SK-N-SH (cell line): ENCODE measurements around the gene TEAD4. TPM values are rescaled to one million over a fixed set of nuclear protein-coding genes. Genes with fewer than 3 reads are reported as not detected.

ENCODE experiments used
- CTCF ChIA-PET: fragments of 300-600, 350-600 bp; formaldehyde crosslinking; extraction: SDS; loops from one replicate; lab custom pipeline; 2021; lab: Yijun Ruan, JAX
- POLR2A ChIA-PET: fragments of 350-600 bp; sonication (Branson Sonifier 250); formaldehyde crosslinking; extraction: SDS; loops from one replicate; lab custom pipeline; 2020; ENCODE audit warnings: antibody characterized with exemption, inconsistent platforms; lab: Yijun Ruan, JAX
- DNase-seq: peaks from one replicate; pipeline ENCODE4 v3.0.0; 2012
- H2AFZ ChIP-seq: fragments of 200-600 bp; sonication (generic); 2 replicates; pipeline ENCODE4 v1.8.1; 2016; ENCODE audit warnings: antibody characterized with exemption, mild to moderate bottlenecking, low read depth
- H3F3A ChIP-seq: fragments of 200-600 bp; sonication (generic); replicated peaks from 2 replicates; pipeline ENCODE3; 2016; ENCODE audit warnings: antibody characterized with exemption, mild to moderate bottlenecking; ENCODE audit not compliant: insufficient read depth
- H3K27ac ChIP-seq, 2 experiments: fragments of 200-500 bp in 1 of 2; fragments of 200-600 bp in 1 of 2; sonication (Bioruptor generic) in 1 of 2; sonication (generic), shearing (Covaris generic) in 1 of 2; 2 replicates each; pipeline versions ENCODE4 v1.5.1 to v1.6.1; 2014 to 2016; ENCODE audit warnings: low read depth in 2 of 2, inconsistent platforms in 1 of 2, low read length in 1 of 2, mild to moderate bottlenecking in 1 of 2, mixed read lengths in 1 of 2
- H3K27me3 ChIP-seq: fragments of 200-600 bp; sonication (generic), shearing (Covaris generic); 2 replicates; pipeline ENCODE4 v1.6.1; 2016; ENCODE audit warnings: mixed run types; ENCODE audit not compliant: insufficient read depth
- H3K36me3 ChIP-seq, 2 experiments: fragments of 200-500 bp in 1 of 2; fragments of 200-600 bp in 1 of 2; sonication (Bioruptor generic) in 1 of 2; sonication (generic) in 1 of 2; replicated peaks in 1 of 2; 2 replicates each; pipeline versions ENCODE3 to v1.5.1; 2014 to 2016; ENCODE audit warnings: low read length in 1 of 2, mild to moderate bottlenecking in 1 of 2; ENCODE audit not compliant: insufficient read depth in 2 of 2, control insufficient read depth in 1 of 2
- H3K4me1 ChIP-seq, 2 experiments: fragments of 200-500 bp in 1 of 2; fragments of 200-600 bp in 1 of 2; sonication (Bioruptor generic) in 1 of 2; sonication (generic), shearing (Covaris generic) in 1 of 2; 2 replicates each; pipeline versions ENCODE4 v1.5.1 to v1.6.1; 2014 to 2016; ENCODE audit warnings: low read depth in 1 of 2, low read length in 1 of 2, mixed run types in 1 of 2; ENCODE audit not compliant: insufficient read depth in 2 of 2, control insufficient read depth in 1 of 2
- H3K4me2 ChIP-seq: fragments of 200-600 bp; sonication (generic), shearing (Covaris generic); 2 replicates; pipeline ENCODE4 v1.6.1; 2017; ENCODE audit warnings: mixed run types
- H3K4me3 ChIP-seq, 2 experiments: fragments of 200-500 bp in 1 of 2; fragments of 200-600 bp in 1 of 2; sonication (Bioruptor generic) in 1 of 2; sonication (generic), shearing (Covaris generic) in 1 of 2; 2 replicates each; pipeline versions ENCODE4 v1.5.1 to v1.8.1; 2014 to 2016; ENCODE audit warnings: low read depth in 2 of 2, inconsistent platforms in 1 of 2, low read length in 1 of 2, mild to moderate bottlenecking in 1 of 2, mixed read lengths in 1 of 2, moderate library complexity in 1 of 2
- H3K79me2 ChIP-seq: fragments of 200-600 bp; sonication (generic); 2 replicates; pipeline ENCODE4 v1.8.1; 2017; ENCODE audit warnings: mild to moderate bottlenecking; ENCODE audit not compliant: insufficient read depth
- H3K9ac ChIP-seq: fragments of 200-600 bp; sonication (generic); 2 replicates; pipeline ENCODE4 v1.6.1; 2017; ENCODE audit warnings: mixed run types
- H3K9me2 ChIP-seq: fragments of 200-600 bp; sonication (generic); 2 replicates; pipeline ENCODE4 v1.6.1; 2017; ENCODE audit warnings: mixed run types
- H3K9me3 ChIP-seq: fragments of 200-600 bp; sonication (generic); 2 replicates; pipeline ENCODE4 v1.6.1; 2017; ENCODE audit warnings: mixed run types, mild to moderate bottlenecking, moderate library complexity
- H4K20me1 ChIP-seq: fragments of 200-600 bp; sonication (generic); 2 replicates; pipeline ENCODE4 v1.6.1; 2017; ENCODE audit warnings: mild to moderate bottlenecking, mixed run types; ENCODE audit not compliant: insufficient read depth
- CHD2 ChIP-seq: fragments of 150-350 bp; IDR thresholded peaks from 2 replicates; pipeline ENCODE4 v1.6.1; 2018; ENCODE audit warnings: low read length; ENCODE audit not compliant: partially characterized antibody
- EP300 ChIP-seq, 2 experiments: IDR thresholded peaks; 2 replicates each; pipeline versions ENCODE4 v1.4.0 to v1.6.1; 2012; ENCODE audit warnings: borderline replicate concordance in 1 of 2, low read depth in 1 of 2, low read length in 1 of 2
- EZH2phosphoT487 ChIP-seq: fragments of 200-600 bp; sonication (generic); IDR thresholded peaks from 2 replicates; pipeline ENCODE4 v1.6.1; 2017; ENCODE audit warnings: low read depth, mixed run types, mild to moderate bottlenecking, antibody characterized with exemption, moderate library complexity, borderline replicate concordance
- JUND ChIP-seq: IDR thresholded peaks from 2 replicates; pipeline ENCODE4 v1.4.0; 2012
- MEF2A ChIP-seq: IDR thresholded peaks from 2 replicates; pipeline ENCODE4 v1.4.0; 2012; ENCODE audit warnings: low read depth, borderline replicate concordance
- MXI1 ChIP-seq: IDR thresholded peaks from 2 replicates; pipeline ENCODE4 v1.6.1; 2012; ENCODE audit warnings: mild to moderate bottlenecking, low read depth, low read length, improper control_type of control experiment
- NFIC ChIP-seq: IDR thresholded peaks from 2 replicates; pipeline ENCODE4 v1.4.0; 2012; ENCODE audit warnings: borderline replicate concordance
- NRF1 ChIP-seq: IDR thresholded peaks from 2 replicates; pipeline ENCODE4 v1.6.1; 2012; ENCODE audit warnings: low read depth, mild to moderate bottlenecking, low read length
- RCOR1 ChIP-seq: fragments of 150-350 bp; IDR thresholded peaks from 2 replicates; pipeline ENCODE4 v1.6.1; 2017; ENCODE audit warnings: antibody characterized with exemption, low read length
- RXRA ChIP-seq: IDR thresholded peaks from 2 replicates; pipeline ENCODE4 v1.4.0; 2012; ENCODE audit warnings: low read depth, mild to moderate bottlenecking, borderline replicate concordance
- SIN3A ChIP-seq: IDR thresholded peaks from 2 replicates; pipeline ENCODE4 v1.6.1; 2012; ENCODE audit warnings: low read depth, mild to moderate bottlenecking, low read length, moderate library complexity, borderline replicate concordance
- TEAD4 ChIP-seq: IDR thresholded peaks from 2 replicates; pipeline ENCODE4 v1.4.0; 2012; ENCODE audit warnings: mild to moderate bottlenecking, borderline replicate concordance; ENCODE audit not compliant: insufficient read depth
- WGBS: methylation state at CpG from one replicate; pipeline ENCODE4 v1.1.6; 2017; ENCODE audit warnings: low lambda C conversion rate; 5-methylcytosine and 5-hydroxymethylcytosine counted together
- polyA plus RNA-seq, 3 experiments: library from polyadenylated mRNA; depleted of rRNA; stranded (reverse); fragments of >200 nt; gene quantifications; 2 replicates each; pipeline ENCODE4 v1.2.3, GENCODE V29; 2012
- TF ChIP-seq, protein P1 (sequence below): IDR thresholded peaks from 2 replicates; pipeline ENCODE4 v1.6.1; 2012; ENCODE audit warnings: mild to moderate bottlenecking, low read depth, low read length, moderate library complexity
- TF ChIP-seq, protein P2 (sequence below): fragments of 150-350 bp; IDR thresholded peaks from 2 replicates; pipeline ENCODE4 v1.6.1; 2016; ENCODE audit warnings: mild to moderate bottlenecking, low read depth, low read length
- TF ChIP-seq, protein P3 (sequence below): IDR thresholded peaks from 2 replicates; pipeline ENCODE4 v1.4.0; 2012; ENCODE audit warnings: low read depth
- TF ChIP-seq, protein P4 (sequence below): IDR thresholded peaks from 2 replicates; pipeline ENCODE4 v1.4.0; 2012; ENCODE audit warnings: low read depth, borderline replicate concordance
- TF ChIP-seq, protein P5 (sequence below): IDR thresholded peaks from 2 replicates; pipeline ENCODE4 v1.4.0; 2012; ENCODE audit warnings: low read depth, borderline replicate concordance

TEAD4 gene
- polyA plus RNA-seq, 1 of the 3 experiments (the other 2 are of a cell fraction) = 27.1 TPM

DNA sequence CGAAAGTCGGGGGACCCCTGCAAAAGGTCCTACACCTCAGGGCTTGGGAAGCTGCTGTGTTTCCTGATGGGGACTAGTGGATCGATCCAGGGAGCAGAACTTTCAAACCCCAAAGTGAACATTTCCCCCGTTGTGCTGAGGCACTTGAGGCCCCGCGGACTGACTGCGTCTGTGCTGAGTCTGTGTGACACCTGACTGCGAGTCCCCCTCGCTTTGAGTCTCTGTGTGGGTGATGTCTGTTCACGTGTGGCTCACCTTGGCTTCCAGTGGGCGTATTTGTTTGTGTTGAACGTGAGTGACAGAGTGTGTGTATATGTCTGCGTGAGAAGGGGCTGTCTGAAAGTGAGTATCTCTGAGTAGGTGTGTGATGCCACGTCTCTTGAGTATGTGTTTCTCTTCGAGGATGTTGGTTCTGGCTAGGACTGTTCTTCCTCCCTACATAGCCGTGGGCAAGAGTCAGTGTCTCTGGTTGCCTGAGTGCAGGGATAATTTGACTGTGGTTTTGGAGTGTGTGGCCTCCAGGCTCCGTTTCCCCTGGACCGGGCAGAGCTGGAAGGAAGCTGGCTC, 1.3 kb downstream of the TEAD4 start (continued):
- TF ChIP-seq, protein P1, sequence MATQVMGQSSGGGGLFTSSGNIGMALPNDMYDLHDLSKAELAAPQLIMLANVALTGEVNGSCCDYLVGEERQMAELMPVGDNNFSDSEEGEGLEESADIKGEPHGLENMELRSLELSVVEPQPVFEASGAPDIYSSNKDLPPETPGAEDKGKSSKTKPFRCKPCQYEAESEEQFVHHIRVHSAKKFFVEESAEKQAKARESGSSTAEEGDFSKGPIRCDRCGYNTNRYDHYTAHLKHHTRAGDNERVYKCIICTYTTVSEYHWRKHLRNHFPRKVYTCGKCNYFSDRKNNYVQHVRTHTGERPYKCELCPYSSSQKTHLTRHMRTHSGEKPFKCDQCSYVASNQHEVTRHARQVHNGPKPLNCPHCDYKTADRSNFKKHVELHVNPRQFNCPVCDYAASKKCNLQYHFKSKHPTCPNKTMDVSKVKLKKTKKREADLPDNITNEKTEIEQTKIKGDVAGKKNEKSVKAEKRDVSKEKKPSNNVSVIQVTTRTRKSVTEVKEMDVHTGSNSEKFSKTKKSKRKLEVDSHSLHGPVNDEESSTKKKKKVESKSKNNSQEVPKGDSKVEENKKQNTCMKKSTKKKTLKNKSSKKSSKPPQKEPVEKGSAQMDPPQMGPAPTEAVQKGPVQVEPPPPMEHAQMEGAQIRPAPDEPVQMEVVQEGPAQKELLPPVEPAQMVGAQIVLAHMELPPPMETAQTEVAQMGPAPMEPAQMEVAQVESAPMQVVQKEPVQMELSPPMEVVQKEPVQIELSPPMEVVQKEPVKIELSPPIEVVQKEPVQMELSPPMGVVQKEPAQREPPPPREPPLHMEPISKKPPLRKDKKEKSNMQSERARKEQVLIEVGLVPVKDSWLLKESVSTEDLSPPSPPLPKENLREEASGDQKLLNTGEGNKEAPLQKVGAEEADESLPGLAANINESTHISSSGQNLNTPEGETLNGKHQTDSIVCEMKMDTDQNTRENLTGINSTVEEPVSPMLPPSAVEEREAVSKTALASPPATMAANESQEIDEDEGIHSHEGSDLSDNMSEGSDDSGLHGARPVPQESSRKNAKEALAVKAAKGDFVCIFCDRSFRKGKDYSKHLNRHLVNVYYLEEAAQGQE = no peak
- no peak for TF ChIP-seq TEAD4
- no peak for TF ChIP-seq EZH2phosphoT487
- TF ChIP-seq RCOR1 = no peak
- TF ChIP-seq CHD2 = no peak
- TF ChIP-seq MEF2A = no peak

DNA sequence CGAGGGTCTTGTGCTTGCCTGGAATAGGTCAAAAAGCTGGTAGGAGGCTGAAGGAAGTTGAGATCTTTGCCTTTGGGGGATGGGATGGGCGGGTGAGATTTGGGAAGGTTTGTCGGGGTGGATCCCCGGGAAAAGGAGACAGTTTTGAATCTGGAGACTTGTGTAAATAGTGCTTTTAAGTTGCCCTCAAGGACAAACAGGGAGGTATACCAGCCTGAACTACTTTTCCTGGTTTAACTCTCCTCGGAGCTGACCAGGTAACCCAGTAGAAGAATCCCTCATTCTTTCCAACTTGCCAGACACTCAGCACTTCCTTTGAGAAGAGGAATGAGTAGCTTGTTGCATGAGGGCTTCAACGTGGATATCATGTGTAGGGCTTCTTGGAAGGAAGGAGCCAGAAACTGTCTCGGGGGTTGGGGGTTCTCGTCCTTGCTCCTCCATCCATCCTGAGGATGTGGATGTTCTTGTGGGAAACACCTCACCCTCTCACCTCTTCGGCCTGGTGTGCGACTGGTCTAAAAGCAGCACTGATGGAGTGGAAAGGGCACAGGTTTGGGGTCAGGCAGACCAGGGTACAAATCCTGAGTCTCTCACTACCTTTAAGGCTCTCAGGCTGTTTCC, 1.9 kb downstream of the TEAD4 start:
- Histone ChIP-seq H3K4me3 (peak overlapping the region in 1 of 2 experiments; percentile 80; a peak in 3 of 4 replicates), H3K4me2 (peak overlapping the region; percentile 90), H3K9me3 (no peaks in the 10 kb centered on the region), H3K9me2 (no peaks in the 10 kb centered on the region), H3F3A (peaks cover 20% of the 10 kb centered on the region), H3K79me2 (peaks cover 55% of the 10 kb centered on the region), H3K4me1 (peaks cover 17 to 22% of the 10 kb centered on the region in 2 experiments), H3K36me3 (no peaks in the 10 kb centered on the region), H3K9ac (no peak overlapping the region), H2AFZ (no peak overlapping the region), H4K20me1 (peaks cover 25% of the 10 kb centered on the region; the same call in 1 of the 2 replicates), H3K27ac (no peak overlapping the region), H3K27me3 (no peaks in the 10 kb centered on the region)
- no peak for DNase-seq
- CTCF ChIA-PET = interaction anchor here (1.4 to 2.2 kb wide), 3 partner anchors 9 to 73 kb away, joined by 3 to 8 read pairs (median 3); no protein-coding TSS in a partner anchor
- POLR2A ChIA-PET = no interaction called here
- 83% methylated on average over 10 of the region's 10 CpGs for WGBS
- no peak for TF ChIP-seq MXI1
- TF ChIP-seq, protein P2, sequence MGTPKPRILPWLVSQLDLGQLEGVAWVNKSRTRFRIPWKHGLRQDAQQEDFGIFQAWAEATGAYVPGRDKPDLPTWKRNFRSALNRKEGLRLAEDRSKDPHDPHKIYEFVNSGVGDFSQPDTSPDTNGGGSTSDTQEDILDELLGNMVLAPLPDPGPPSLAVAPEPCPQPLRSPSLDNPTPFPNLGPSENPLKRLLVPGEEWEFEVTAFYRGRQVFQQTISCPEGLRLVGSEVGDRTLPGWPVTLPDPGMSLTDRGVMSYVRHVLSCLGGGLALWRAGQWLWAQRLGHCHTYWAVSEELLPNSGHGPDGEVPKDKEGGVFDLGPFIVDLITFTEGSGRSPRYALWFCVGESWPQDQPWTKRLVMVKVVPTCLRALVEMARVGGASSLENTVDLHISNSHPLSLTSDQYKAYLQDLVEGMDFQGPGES = no peak
- TF ChIP-seq NRF1 = no peak
- TF ChIP-seq JUND = no peak
- TF ChIP-seq EZH2phosphoT487 = no peak
- no peak for TF ChIP-seq SIN3A
- no peak for TF ChIP-seq EP300 (IDR thresholded peaks at IDR 0.05; ENCODE audit: borderline replicate concordance in 1 of 2, low read depth in 1 of 2, low read length in 1 of 2)
- TF ChIP-seq RXRA = no peak
- TF ChIP-seq, protein P3, sequence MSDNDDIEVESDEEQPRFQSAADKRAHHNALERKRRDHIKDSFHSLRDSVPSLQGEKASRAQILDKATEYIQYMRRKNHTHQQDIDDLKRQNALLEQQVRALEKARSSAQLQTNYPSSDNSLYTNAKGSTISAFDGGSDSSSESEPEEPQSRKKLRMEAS = no peak
- TF ChIP-seq RCOR1 = no peak
- TF ChIP-seq, protein P4, sequence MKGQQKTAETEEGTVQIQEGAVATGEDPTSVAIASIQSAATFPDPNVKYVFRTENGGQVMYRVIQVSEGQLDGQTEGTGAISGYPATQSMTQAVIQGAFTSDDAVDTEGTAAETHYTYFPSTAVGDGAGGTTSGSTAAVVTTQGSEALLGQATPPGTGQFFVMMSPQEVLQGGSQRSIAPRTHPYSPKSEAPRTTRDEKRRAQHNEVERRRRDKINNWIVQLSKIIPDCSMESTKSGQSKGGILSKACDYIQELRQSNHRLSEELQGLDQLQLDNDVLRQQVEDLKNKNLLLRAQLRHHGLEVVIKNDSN = no peak
- TF ChIP-seq, protein P5, sequence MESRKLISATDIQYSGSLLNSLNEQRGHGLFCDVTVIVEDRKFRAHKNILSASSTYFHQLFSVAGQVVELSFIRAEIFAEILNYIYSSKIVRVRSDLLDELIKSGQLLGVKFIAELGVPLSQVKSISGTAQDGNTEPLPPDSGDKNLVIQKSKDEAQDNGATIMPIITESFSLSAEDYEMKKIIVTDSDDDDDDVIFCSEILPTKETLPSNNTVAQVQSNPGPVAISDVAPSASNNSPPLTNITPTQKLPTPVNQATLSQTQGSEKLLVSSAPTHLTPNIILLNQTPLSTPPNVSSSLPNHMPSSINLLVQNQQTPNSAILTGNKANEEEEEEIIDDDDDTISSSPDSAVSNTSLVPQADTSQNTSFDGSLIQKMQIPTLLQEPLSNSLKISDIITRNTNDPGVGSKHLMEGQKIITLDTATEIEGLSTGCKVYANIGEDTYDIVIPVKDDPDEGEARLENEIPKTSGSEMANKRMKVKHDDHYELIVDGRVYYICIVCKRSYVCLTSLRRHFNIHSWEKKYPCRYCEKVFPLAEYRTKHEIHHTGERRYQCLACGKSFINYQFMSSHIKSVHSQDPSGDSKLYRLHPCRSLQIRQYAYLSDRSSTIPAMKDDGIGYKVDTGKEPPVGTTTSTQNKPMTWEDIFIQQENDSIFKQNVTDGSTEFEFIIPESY = no peak
- TF ChIP-seq, protein P1 = no peak
- TF ChIP-seq NFIC = no peak
